ENCODE results near the gene ZNF280B. TPM values are rescaled to one million over a fixed set of nuclear protein-coding genes. Genes with fewer than 3 reads are reported as not detected.

ZNF280B gene
- total and polyA plus RNA-seq, 9 of the 15 experiments (the other 6 are each of a cell fraction or from before 2014, with no cell fraction given) = 7.7 to 29.9 (median 20.0) TPM

GRCh38 chr22:22550789-22551434 is 42.4 kb upstream of the ZNF280B start:
- no peak overlapping the region for H3K4me2 ChIP-seq (ENCODE audit: insufficient read depth, low read length)
- peaks cover 96% of the 10 kb centered on the region for H3K36me3 ChIP-seq (ENCODE audit: control insufficient read depth, insufficient read depth, low read length)
- ChIA-PET POLR2A (interaction anchor here (0.5 to 15.3 kb wide), 18 partner anchors 8 to 703 kb away, joined by 3 to 708 read pairs (median 5); partner anchors contain the start of genes PRAME, ZNF280A and ZNF280B), CTCF (ENCODE audit: low intra/inter-chr PET ratio) (no interaction called here)
- peak overlapping the region in 1 of 2 experiments; percentile 45; a peak in 2 of 4 replicates for H3K9ac ChIP-seq (ENCODE audit: insufficient read depth in 1 of 2, low read depth in 2 of 2, low read length in 2 of 2)
- H2AFZ ChIP-seq (ENCODE audit: low read depth, low read length) = no peak overlapping the region
- in situ Hi-C loops (cut with MboI) (no loop called here), intact Hi-C loops (cut with micrococcal nuclease) (loop anchor here (10.0 kb wide), 3 partner anchors 686 to 916 kb away; partner anchors contain the start of genes CCDC116, MAPK1 and YDJC)
- peaks cover 75% of the 10 kb centered on the region for H3K9me1 ChIP-seq (ENCODE audit: control insufficient read depth, insufficient read depth, low read length)
- H3K4me3 ChIP-seq = no peak overlapping the region
- peaks cover 71% of the 10 kb centered on the region for H3K79me2 ChIP-seq (ENCODE audit: control insufficient read depth, insufficient read depth, low read length)
- H4K20me1 ChIP-seq (replicated peaks; ENCODE audit: control insufficient read depth, insufficient read depth, low read length) = peaks cover 88% of the 10 kb centered on the region
- H3K9me3 ChIP-seq (replicated peaks; ENCODE audit: control insufficient read depth, insufficient read depth, low read depth, low read length) = no peaks in the 10 kb centered on the region
- H3K27ac ChIP-seq (ENCODE audit: extremely low read depth, low read depth, low read length) = no peak overlapping the region; the same call in 2 of the 3 replicates
- TF ChIP-seq CTBP1 (IDR thresholded peaks at IDR 0.05; ENCODE audit: borderline replicate concordance) = no peak
- TF ChIP-seq ZNF224 (CRISPR knock-in tag; IDR thresholded peaks at IDR 0.05) = no peak
- TF ChIP-seq SLC30A9 (CRISPR knock-in tag; IDR thresholded peaks at IDR 0.05) = no peak
- TF ChIP-seq MLX (CRISPR knock-in tag; conservative IDR thresholded peaks at IDR 0.05) = peak in 1 of 2 experiments; percentile 19; a peak in 1 of 4 replicates
- peak; percentile 70; the same call in 1 of the 2 replicates for TF ChIP-seq E2F1 (CRISPR knock-in tag; IDR thresholded peaks at IDR 0.05)
- TF ChIP-seq ZNF184 (CRISPR knock-in tag; IDR thresholded peaks at IDR 0.05) = no peak
- TF ChIP-seq RAD51 (IDR thresholded peaks at IDR 0.05; ENCODE audit: borderline replicate concordance, low read depth) = no peak
- peaks cover 38 to 55% of the 10 kb centered on the region in 2 experiments for H3K4me1 ChIP-seq (replicated peaks in 1 of 2; ENCODE audit: control insufficient read depth in 2 of 2, insufficient read depth in 2 of 2, low read length in 2 of 2)
- DNase-seq (ENCODE audit: extremely low read depth in 1 of 4, low spot score in 3 of 4) (peak in 3 of 4 experiments; percentile 51 to 70 (median 66)), FAIRE-seq (no peak), ATAC-seq (no peak)
- BruUV-seq (replicated peaks) = no TSS peak
- 96% methylated on average over 8 of the region's 8 CpGs for WGBS (ENCODE audit: insufficient coverage, low coverage, missing lambda C conversion rate)
- no peaks in the 10 kb centered on the region for H3K27me3 ChIP-seq (ENCODE audit: control insufficient read depth in 2 of 2, insufficient read depth in 2 of 2, low read length in 2 of 2)

Measured in K562 (cell line).